Measurements from ENCODE around the gene SEC24D. TPM values are rescaled to one million over a fixed set of nuclear protein-coding genes. Genes with fewer than 3 reads are reported as not detected.
A peak's percentile ranks its signal among the peaks of the same experiment; 100 is the strongest.

Gene SEC24D
- total and polyA plus RNA-seq, 2 donors (not counting 3 experiments of a cell fraction or from before 2014, with no cell fraction given): 81.5 to 127 TPM

DNA sequence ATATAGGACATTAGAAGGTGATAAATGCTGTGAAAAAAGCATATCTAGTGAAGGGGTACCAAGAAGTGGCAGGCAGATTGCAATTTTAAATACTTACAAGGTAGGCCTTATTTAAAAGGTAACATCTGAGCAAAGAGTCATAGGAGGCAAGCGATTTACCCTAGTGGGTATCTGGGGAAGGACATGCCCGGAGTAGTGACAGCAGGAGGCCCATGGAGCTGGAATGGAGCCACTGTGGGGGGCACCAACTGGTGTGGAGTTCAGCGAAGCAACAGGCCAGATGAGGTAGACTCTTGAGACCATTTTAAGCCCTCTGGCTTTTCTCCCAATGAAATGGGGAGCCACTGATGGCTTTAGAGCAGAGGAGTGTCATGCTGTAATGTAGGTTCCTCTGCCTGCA lies 37.3 kb downstream of the SEC24D start:
- Histone ChIP-seq H3K4me2 (ENCODE audit: insufficient read depth, low read length) (no peak overlapping the region), H3K27ac (ENCODE audit: insufficient read depth, low read depth, low read length) (no peak overlapping the region), H3K79me2 (ENCODE audit: control insufficient read depth, insufficient read depth, low read length) (peaks cover 25% of the 10 kb centered on the region), H3K36me3 (ENCODE audit: control insufficient read depth in 2 of 2, extremely low read depth in 1 of 2, insufficient read depth in 2 of 2, low read length in 2 of 2) (peaks cover 23 to 41% of the 10 kb centered on the region in 2 experiments), H3K9ac (replicated peaks; ENCODE audit: extremely low read depth, insufficient read depth, low read length) (no peak overlapping the region), H3K27me3 (ENCODE audit: control insufficient read depth in 2 of 2, insufficient read depth in 2 of 2, low read length in 2 of 2) (no peaks in the 10 kb centered on the region), H3K9me1 (replicated peaks; ENCODE audit: control insufficient read depth, extremely low read depth, insufficient read depth, low read length) (no peaks in the 10 kb centered on the region), H3K9me3 (replicated peaks; ENCODE audit: control insufficient read depth, insufficient read depth, low read length) (no peaks in the 10 kb centered on the region), H3K4me3 (replicated peaks in 1 of 3; ENCODE audit: insufficient read depth in 1 of 3, low read depth in 1 of 3, low read length in 3 of 3) (no peak overlapping the region), H3K4me1 (ENCODE audit: control insufficient read depth, extremely low read depth, insufficient read depth, low read length) (peaks cover 13% of the 10 kb centered on the region), H2AFZ (ENCODE audit: low read depth, low read length) (no peak overlapping the region), H4K20me1 (replicated peaks; ENCODE audit: control insufficient read depth, extremely low read depth, insufficient read depth, low read length) (peaks cover 2% of the 10 kb centered on the region)
- dilution Hi-C loops (cut with MboI; ENCODE audit: extremely low pct_ligation_motif_present, low sequenced_read_pairs): no loop called here
- no TSS peak for BruUV-seq (replicated peaks)
- POLR2A ChIA-PET: interaction anchor here (0.8 kb wide), 1 partner anchor 52 kb away, joined by 3 read pairs; no protein-coding TSS in a partner anchor
- DNase-seq (ENCODE audit: low read depth, low spot score) (no peak), FAIRE-seq (no peak)
- TF ChIP-seq EZH2 (IDR thresholded peaks at IDR 0.05; ENCODE audit: borderline replicate concordance, low read depth, low read length, severe bottlenecking) (no peak), FOS (IDR thresholded peaks at IDR 0.05; ENCODE audit: borderline replicate concordance, insufficient read depth, low read length) (no peak), GATA2 (IDR thresholded peaks at IDR 0.05; ENCODE audit: insufficient read depth, insufficient read length, low read depth, low read length) (no peak)
- TF ChIP-seq, protein P1, sequence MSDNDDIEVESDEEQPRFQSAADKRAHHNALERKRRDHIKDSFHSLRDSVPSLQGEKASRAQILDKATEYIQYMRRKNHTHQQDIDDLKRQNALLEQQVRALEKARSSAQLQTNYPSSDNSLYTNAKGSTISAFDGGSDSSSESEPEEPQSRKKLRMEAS (IDR thresholded peaks at IDR 0.05; ENCODE audit: insufficient read depth, insufficient read length): no peak
- intact Hi-C loops (cut with micrococcal nuclease): loop anchor here (1.0 kb wide), 1 partner anchor 26 kb away; no protein-coding TSS in a partner anchor
- CTCF ChIA-PET: interaction anchor here (0.5 to 1.9 kb wide), 4 partner anchors 20 to 53 kb away, joined by 4 to 9 read pairs (median 4); no protein-coding TSS in a partner anchor

DNA sequence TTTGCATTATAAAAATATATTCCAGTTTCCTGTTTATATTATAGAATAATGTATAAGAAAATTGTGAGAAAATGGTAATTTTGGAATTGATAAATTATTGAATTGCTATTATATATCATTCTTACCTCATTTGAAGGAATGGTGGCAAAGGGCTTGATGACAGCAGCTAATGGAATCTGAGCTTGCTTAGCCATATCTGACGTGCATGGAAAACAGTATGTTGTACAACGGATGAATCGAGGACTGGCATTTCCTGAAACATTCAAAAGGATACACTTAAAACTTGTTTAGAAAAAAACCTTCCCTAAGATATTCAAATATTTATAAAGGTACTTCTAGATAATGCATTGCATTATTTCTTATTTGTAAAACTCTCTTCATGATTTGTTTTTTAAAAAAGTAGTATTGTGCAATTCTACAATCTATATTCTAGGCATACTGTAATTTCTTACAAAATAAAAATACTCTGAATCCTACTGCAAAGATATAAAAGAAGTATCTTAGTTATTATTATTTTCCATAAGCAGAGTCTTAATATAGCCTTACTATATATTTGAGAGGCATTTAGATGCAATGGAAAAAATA lies 38.3 kb downstream of the SEC24D start:
- H3K9ac ChIP-seq (replicated peaks; ENCODE audit: extremely low read depth, insufficient read depth, low read length): no peak overlapping the region
- no peak overlapping the region for H3K4me3 ChIP-seq (replicated peaks in 1 of 3; ENCODE audit: insufficient read depth in 1 of 3, low read depth in 1 of 3, low read length in 3 of 3)
- H3K27me3 ChIP-seq (ENCODE audit: control insufficient read depth in 2 of 2, insufficient read depth in 2 of 2, low read length in 2 of 2): no peaks in the 10 kb centered on the region
- dilution Hi-C loops (cut with MboI; ENCODE audit: extremely low pct_ligation_motif_present, low sequenced_read_pairs): no loop called here
- ChIA-PET POLR2A (interaction anchor here (1.1 kb wide), 1 partner anchor 23 kb away, joined by 4 read pairs; no protein-coding TSS in a partner anchor), CTCF (interaction anchor here (1.0 to 1.9 kb wide), 5 partner anchors 13 to 52 kb away, joined by 4 to 9 read pairs (median 5); no protein-coding TSS in a partner anchor)
- peaks cover 20% of the 10 kb centered on the region for H3K79me2 ChIP-seq (ENCODE audit: control insufficient read depth, insufficient read depth, low read length)
- no peak overlapping the region for H2AFZ ChIP-seq (ENCODE audit: low read depth, low read length)
- peaks cover 13% of the 10 kb centered on the region for H3K4me1 ChIP-seq (ENCODE audit: control insufficient read depth, extremely low read depth, insufficient read depth, low read length)
- no TSS peak for BruUV-seq (replicated peaks)
- peaks cover 2% of the 10 kb centered on the region for H4K20me1 ChIP-seq (replicated peaks; ENCODE audit: control insufficient read depth, extremely low read depth, insufficient read depth, low read length)
- DNase-seq (ENCODE audit: low read depth, low spot score) (peak; percentile 65), FAIRE-seq (peak; percentile 72)
- peaks cover 20 to 36% of the 10 kb centered on the region in 2 experiments for H3K36me3 ChIP-seq (ENCODE audit: control insufficient read depth in 2 of 2, extremely low read depth in 1 of 2, insufficient read depth in 2 of 2, low read length in 2 of 2)
- peak overlapping the region; percentile 30 for H3K27ac ChIP-seq (ENCODE audit: insufficient read depth, low read depth, low read length)
- intact Hi-C loops (cut with micrococcal nuclease): loop anchor here (1.0 kb wide), 1 partner anchor 25 kb away; no protein-coding TSS in a partner anchor
- no peaks in the 10 kb centered on the region for H3K9me1 ChIP-seq (replicated peaks; ENCODE audit: control insufficient read depth, extremely low read depth, insufficient read depth, low read length)
- H3K4me2 ChIP-seq (ENCODE audit: insufficient read depth, low read length): peak overlapping the region; percentile 55
- TF ChIP-seq MYC (IDR thresholded peaks at IDR 0.05; ENCODE audit: low read depth, low read length) (no peak), EZH2 (IDR thresholded peaks at IDR 0.05; ENCODE audit: borderline replicate concordance, low read depth, low read length, severe bottlenecking) (no peak), JUN (IDR thresholded peaks at IDR 0.05; ENCODE audit: borderline replicate concordance, insufficient read depth, insufficient read length, low read depth) (peak; percentile 32), FOS (IDR thresholded peaks at IDR 0.05; ENCODE audit: borderline replicate concordance, insufficient read depth, low read length) (peak; percentile 35), POLR2AphosphoS5 (IDR thresholded peaks at IDR 0.05; ENCODE audit: insufficient read depth, low read depth, low read length) (no peak), POLR2A (IDR thresholded peaks at IDR 0.05; ENCODE audit: low read depth, low read length) (no peak), GATA2 (IDR thresholded peaks at IDR 0.05; ENCODE audit: insufficient read depth, insufficient read length, low read depth, low read length) (no peak)
- TF ChIP-seq, protein P2, sequence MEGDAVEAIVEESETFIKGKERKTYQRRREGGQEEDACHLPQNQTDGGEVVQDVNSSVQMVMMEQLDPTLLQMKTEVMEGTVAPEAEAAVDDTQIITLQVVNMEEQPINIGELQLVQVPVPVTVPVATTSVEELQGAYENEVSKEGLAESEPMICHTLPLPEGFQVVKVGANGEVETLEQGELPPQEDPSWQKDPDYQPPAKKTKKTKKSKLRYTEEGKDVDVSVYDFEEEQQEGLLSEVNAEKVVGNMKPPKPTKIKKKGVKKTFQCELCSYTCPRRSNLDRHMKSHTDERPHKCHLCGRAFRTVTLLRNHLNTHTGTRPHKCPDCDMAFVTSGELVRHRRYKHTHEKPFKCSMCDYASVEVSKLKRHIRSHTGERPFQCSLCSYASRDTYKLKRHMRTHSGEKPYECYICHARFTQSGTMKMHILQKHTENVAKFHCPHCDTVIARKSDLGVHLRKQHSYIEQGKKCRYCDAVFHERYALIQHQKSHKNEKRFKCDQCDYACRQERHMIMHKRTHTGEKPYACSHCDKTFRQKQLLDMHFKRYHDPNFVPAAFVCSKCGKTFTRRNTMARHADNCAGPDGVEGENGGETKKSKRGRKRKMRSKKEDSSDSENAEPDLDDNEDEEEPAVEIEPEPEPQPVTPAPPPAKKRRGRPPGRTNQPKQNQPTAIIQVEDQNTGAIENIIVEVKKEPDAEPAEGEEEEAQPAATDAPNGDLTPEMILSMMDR (IDR thresholded peaks at IDR 0.05; ENCODE audit: extremely low read depth in 1 of 2, insufficient read depth in 1 of 2, low read depth in 1 of 2, low read length in 2 of 2): no peak
- TF ChIP-seq, protein P1 (IDR thresholded peaks at IDR 0.05; ENCODE audit: insufficient read depth, insufficient read length): no peak
- H3K9me3 ChIP-seq (replicated peaks; ENCODE audit: control insufficient read depth, insufficient read depth, low read length): no peaks in the 10 kb centered on the region
